Measurements from ENCODE around the gene AGAP2.
"Not testable (repeated sequence)": the region's sequence is repeated elsewhere in the genome, so short reads cannot be mapped to it uniquely, and the experiment has no call there.

AGAP2 gene

DNA sequence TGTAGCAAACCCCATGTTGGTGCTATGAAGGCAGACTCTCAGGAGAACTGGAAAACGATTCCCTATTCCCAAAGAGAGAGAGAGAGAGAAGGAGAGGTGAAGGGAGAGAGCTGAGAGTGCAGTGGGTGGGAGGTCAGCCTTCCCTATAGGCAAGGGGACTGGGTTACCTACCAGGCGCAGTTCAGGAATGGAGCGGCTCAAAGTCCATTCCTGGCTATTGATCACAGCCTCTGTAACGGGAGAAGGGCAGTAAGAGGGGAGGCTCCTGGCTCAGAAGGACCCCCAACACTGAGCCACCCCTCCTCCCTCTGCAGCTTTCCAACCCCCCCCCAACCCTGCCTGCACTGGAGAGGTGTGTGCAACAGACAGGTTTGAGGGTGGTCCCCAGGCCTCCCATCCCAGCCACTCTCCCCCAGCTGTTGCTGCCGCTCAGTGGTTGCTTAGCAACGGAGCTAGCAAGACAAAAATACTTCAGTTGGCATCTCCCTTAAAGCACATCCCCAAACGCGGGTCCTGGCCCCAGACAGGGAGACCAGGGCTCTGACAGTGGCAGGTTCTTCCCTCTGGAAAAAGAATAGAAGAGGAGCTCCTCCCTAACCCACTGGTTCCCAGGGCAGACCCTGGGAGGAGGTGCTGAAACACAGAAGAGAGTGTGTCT is 3.2 kb downstream of the AGAP2 start:
- FAIRE-seq: no peak

DNA sequence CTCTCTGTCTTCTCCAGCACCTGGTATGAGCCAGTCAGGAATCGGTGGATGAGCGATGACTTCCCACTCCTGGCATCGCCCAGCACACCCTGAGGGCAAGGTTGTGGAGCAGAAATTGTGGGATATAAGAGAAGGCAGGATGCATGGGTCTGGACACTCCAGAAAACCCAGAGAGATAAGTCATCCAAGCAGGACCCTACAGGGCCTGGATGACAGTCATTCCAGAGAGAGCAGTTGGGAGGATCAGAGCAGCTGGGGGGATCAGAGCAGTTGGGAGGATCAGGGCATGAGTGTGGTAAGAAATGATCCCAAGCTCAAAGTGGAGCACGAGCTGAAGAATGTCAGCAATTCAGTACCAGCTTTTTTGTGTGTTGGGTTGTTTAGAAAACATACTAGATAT is 4.0 kb downstream of the AGAP2 start:
- no peak for FAIRE-seq

GRCh38 chr12:57733928-57734327 is 4.6 kb downstream of the AGAP2 start:
- no peak for FAIRE-seq

DNA sequence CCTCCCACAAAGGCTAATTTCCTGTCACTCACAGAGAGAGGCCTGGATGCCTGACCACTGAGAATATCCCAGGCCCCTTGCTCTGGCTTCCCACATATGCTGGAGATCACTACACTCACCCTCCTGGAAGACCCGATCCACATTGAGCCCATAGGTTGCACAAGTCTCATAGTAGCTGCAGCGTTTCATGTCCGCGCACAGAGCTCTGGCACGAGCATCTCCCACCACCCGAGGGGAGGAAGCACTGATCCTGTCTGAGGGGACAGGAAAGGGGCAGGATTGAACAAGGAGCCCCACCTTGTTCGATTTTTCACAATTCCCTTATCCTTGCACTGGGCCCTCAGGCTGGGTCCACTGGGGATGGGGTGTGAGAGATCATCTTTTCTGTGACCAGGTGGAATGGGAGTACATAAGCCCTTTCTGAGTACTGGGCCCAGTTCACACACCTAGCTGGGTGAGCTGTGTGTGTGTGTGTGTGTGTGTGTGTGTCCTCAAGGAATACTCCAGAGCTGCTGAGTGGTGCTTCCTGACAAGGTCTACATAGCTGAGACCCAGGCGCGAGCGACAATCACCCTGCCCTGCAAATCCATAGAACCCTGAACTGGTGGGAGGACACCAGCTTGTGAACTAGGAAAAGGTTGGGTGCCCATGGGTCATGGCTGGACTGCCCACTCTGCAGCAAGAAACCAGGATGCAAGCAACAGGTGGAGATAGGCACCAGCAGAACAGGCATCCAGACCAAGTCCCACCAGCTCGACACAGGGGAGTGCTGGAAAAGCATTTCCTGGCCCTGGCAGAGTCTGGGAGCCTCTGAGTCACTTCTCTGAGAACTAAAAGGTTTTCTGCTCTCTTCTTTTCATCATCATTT is 5.6 kb downstream of the AGAP2 start:
- no peak for FAIRE-seq

GRCh38 chr12:57732270-57732669 is 6.3 kb downstream of the AGAP2 start:
- no peak for FAIRE-seq

DNA sequence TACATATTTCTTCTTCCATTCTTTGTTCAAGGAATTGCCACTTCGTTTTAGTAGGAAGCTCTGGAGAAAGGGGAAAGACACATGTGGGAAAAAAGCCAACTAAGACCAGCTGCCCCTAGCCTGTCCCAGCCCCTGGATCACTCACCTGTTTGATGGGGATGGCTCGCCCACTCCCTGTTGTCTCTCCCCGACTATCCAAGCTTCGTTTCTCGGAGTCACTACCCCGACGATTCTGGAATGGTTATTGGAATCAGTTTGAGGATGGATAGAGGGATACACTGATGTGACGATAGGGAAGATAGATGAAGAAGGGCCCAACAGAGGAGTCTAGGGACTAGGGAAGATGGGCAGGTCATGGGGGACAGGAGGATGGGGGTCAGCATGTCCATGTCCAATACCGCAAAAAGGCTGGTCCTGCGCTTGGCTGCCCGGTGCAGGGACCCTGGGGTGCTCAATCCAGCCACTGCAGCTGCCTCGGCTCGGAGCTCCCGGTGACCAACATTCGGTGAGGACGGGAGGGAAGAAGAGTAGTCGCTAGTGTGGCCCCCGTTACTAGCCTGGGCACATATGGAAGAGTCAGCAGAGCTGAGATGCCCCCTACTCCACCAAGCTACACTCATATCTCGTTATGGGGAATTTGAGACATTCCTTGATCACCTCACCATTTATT is 7.0 kb downstream of the AGAP2 start:
- no peak for FAIRE-seq

- FAIRE-seq: no peak
Observed at GRCh38 chr12:57730336-57731067, 8.0 kb downstream of the AGAP2 start.

DNA sequence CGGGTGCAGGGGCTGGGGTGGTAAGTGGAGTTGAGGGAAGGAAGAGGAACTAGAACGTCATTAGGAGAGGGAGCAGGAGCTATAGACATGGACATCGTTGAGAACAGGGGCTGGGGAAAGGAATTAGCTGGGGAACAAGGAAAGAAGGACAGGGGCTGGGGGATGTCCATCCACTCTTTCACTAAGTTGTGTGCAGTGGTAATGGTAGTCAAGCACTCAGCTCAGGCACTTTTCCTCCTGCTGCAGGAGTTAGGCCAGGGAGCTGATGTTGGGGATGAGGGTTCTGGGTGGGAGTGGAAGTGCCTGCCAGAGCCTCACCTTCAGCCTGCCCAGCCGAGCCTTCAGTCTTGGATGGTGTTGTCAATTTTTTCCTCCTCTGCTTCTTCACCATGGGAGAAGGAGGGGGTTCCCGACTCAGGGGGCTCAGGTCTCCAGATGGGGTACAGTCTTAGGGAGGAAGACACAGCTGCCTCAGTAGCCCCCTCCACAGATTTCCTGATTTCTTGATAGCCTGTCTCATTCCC is 9.2 kb downstream of the AGAP2 start:
- no peak for FAIRE-seq

DNA sequence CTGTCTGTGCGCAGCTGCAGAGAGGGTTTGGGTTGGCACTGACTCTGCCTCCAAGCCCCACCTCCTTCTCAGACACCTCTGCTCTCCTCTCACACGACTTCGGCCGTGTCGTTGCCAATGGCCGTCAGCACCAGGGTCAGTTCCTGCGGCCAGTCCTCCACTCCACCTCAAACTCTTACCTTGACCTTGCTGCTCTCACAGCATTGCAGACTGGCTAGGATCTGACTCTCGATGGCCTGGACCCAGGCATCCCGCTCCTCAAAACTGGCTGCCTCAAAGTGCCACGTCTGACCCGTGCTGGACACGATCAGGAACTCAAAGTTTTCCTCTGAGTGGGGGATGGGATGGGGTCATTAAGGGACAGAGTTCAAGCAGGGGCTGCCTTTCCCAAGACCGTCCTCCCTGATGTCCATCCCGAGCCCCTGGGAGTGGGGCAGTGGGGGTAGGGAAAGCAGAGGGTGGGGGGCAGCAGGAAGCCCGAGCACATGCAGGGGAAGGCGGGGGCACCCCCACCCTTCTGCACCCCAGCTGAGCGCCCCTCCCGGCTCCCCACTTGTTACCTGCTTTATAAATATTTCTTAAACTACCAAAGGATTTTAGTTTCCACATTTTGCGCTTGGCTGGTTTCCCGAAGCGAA is 10.7 kb downstream of the AGAP2 start:
- no peak for FAIRE-seq

DNA sequence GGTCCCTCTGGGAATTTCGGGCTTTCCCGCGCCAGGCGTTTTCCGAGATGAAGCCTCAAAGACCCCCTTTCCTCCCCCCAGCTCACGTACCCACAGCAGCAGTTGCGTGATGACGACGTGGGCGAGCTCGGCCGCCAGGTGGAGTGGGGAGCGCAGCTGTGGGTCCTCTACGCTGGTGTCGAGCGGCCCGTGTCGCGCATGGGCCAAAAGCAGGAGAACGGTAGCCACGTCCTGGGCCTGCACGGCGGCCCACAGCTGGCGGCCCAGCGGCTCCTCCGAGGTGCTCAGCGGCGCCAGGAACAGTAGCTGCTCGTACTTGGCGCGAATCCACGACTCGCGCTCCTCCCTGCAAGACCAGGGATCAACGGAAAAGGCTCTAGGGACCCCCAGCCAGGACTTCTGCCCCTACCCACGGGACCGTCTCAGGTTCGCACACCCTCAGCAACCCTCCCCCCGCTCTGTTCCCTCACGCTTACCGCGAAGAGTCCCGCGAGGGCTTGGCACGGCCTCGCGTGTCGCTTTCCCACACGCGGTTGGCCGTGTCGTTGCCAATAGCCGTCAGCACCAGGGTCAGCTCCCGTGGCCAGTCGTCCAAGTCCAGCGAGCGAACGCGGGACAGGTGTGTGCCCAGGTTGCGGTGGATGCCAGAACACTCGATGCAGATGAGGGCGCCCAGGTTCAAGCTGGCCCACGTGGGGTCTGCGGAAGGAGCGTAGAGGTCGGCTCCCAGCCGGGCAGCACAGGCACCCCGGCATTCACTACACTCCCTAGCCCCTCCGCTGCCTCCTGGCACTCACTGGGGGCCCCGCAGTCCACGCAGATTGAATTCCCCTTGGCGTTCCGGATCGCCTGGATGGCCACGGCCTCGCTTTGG is 11.4 kb downstream of the AGAP2 start:
- FAIRE-seq: no peak

- FAIRE-seq: no peak
Observed at GRCh38 chr12:57726151-57726883, 12.2 kb downstream of the AGAP2 start.

GRCh38 chr12:57725851-57726150 is 12.7 kb downstream of the AGAP2 start:
- FAIRE-seq: no peak

- no peak for FAIRE-seq
Observed at GRCh38 chr12:57724936-57725740, 13.4 kb downstream of the AGAP2 start.

DNA sequence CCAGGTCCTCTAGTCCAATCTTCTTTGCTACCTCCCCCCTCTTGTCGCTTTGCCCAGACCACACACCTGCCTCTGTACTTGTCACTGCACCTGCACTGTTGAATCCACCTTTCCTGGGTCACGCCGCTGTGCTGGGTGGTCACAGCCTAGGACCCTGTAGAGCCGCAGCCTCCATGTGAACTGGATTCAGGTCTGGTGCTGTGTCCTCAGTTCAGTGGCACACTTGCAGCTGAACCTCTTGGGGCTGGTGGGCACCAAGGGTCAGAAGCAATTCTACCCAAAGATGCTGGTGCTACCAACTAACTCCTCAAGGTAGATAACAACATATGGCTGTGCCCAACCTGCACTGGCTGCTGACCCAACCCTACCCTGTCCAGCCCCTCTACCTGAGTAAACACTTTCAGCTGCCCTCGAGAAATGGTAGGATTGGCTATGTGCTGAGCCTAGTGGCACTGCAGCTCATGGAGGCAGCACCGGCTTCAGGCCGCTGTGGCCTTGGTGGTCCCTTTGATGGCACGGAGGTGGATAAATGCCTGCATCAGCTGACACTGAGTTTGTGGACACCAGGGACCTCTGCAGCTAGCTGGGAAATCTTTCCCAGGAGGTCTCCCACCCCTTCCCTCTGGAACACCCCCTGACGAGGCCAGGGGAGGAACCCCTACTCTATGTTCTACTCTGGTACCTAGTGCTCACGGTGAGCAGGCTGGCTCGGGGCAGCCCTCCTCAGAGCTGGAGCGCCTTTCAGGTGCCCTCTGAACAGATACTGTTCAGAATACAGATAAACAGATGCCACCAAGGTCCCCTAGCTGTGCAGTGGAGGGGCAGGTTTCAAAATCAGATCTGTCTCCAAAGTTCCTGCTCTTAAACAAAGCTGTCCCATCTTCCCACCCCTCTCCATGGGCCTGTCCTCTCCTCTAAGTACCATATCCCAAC is 14.3 kb downstream of the AGAP2 start:
- FAIRE-seq: no peak

DNA sequence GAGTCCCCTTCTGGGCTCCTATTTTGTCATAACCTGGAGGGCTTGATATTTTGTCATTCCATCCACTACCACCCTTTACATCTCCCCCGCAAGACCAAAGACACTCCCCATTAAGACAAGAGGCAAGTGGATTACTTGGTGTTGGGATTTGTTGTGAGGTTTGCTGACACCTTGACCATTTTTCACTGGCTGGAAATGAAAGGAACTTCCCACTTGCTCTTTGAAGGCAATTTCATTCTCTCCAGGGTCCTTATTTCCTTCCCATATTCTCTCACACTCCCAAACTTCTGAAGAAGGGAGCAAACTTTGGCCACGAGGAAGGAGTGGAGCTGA is 14.9 kb downstream of the AGAP2 start:
- FAIRE-seq: no peak

- FAIRE-seq: no peak
Observed at GRCh38 chr12:57722716-57723629, 15.6 kb downstream of the AGAP2 start.

- FAIRE-seq: not testable (repeated sequence)
Observed at GRCh38 chr12:57721846-57722608, 16.5 kb downstream of the AGAP2 start.
